HepG2 (cell line): ENCODE measurements around the gene FBXO9. TPM values are rescaled to one million over a fixed set of nuclear protein-coding genes. Genes with fewer than 3 reads are reported as not detected.

Experiments used
- ARNT ChIP-seq: fragments of 450-650 bp; IDR thresholded peaks from 2 replicates; pipeline ENCODE4 v1.6.1; 2017
- DNMT3B ChIP-seq: conservative IDR thresholded peaks from 2 replicates; pipeline ENCODE4 v1.6.1; 2016; ENCODE audit warnings: missing biosample characterization, control low read depth
- FOXK1 ChIP-seq: sonication (generic); formaldehyde crosslinking; IDR thresholded peaks from 2 replicates; pipeline ENCODE4 v1.4.0; 2020; ENCODE audit warnings: low read depth, missing genetic modification reagents, borderline replicate concordance
- GATAD2A ChIP-seq: IDR thresholded peaks from 2 replicates; pipeline ENCODE4 v1.6.1; 2016
- GTF3A ChIP-seq: sonication (generic); formaldehyde crosslinking; conservative IDR thresholded peaks from 2 replicates; pipeline ENCODE4 v1.4.0; 2020; ENCODE audit warnings: mild to moderate bottlenecking, missing genetic modification reagents
- HNF4A ChIP-seq: sonication (generic); formaldehyde crosslinking; IDR thresholded peaks from 2 replicates; pipeline ENCODE4 v1.4.0; 2020; ENCODE audit warnings: missing genetic modification reagents
- IKZF1 ChIP-seq: fragments of 450-650 bp; IDR thresholded peaks from 2 replicates; pipeline ENCODE4 v1.7.1; 2016
- MATR3 ChIP-seq: sonication (generic); formaldehyde crosslinking; IDR thresholded peaks from 2 replicates; pipeline ENCODE4 v1.4.0; 2020; ENCODE audit warnings: missing genetic modification reagents
- PITX1 ChIP-seq: sonication (generic); formaldehyde crosslinking; IDR thresholded peaks from 2 replicates; pipeline ENCODE4 v1.5.1; 2020; ENCODE audit warnings: mild to moderate bottlenecking, missing genetic modification reagents
- PPARG ChIP-seq: conservative IDR thresholded peaks from 2 replicates; pipeline ENCODE4 v1.6.1; 2016; ENCODE audit warnings: missing biosample characterization, missing genetic modification reagents
- RXRA ChIP-seq: sonication (generic); formaldehyde crosslinking; IDR thresholded peaks from 2 replicates; pipeline ENCODE4 v1.5.1; 2020; ENCODE audit warnings: missing genetic modification reagents
- SMC3 ChIP-seq: IDR thresholded peaks from 2 replicates; pipeline ENCODE4 v1.6.1; 2011; ENCODE audit warnings: low read length, improper control_type of control experiment
- TFDP1 ChIP-seq: IDR thresholded peaks from 2 replicates; pipeline ENCODE4 v1.6.1; 2016; ENCODE audit warnings: missing compliant biosample characterization, missing genetic modification reagents, borderline replicate concordance
- ZBTB1 ChIP-seq: sonication (generic); formaldehyde crosslinking; IDR thresholded peaks from 2 replicates; pipeline ENCODE4 v1.4.0; 2020; ENCODE audit warnings: missing genetic modification reagents, borderline replicate concordance
- ZNF101 ChIP-seq: sonication (generic); formaldehyde crosslinking; IDR thresholded peaks from 2 replicates; pipeline ENCODE4 v1.4.0; 2020; ENCODE audit warnings: mild to moderate bottlenecking, low read depth, missing genetic modification reagents, borderline replicate concordance
- ZNF431 ChIP-seq: sonication (generic); formaldehyde crosslinking; IDR thresholded peaks from 2 replicates; pipeline ENCODE4 v1.9.0; 2022; ENCODE audit warnings: missing genetic modification reagents, low read depth, mild to moderate bottlenecking, borderline replicate concordance
- ZNF44 ChIP-seq: sonication (generic); formaldehyde crosslinking; IDR thresholded peaks from 2 replicates; pipeline ENCODE4 v1.5.1; 2020; ENCODE audit warnings: mild to moderate bottlenecking, missing genetic modification reagents
- ZNF558 ChIP-seq: sonication (generic); formaldehyde crosslinking; IDR thresholded peaks from 2 replicates; pipeline ENCODE4 v1.9.0; 2022; ENCODE audit warnings: mild to moderate bottlenecking, missing genetic modification reagents, borderline replicate concordance
- ZNF614 ChIP-seq: IDR thresholded peaks from 2 replicates; pipeline ENCODE4 v1.6.1; 2018; ENCODE audit warnings: missing biosample characterization, missing genetic modification reagents, inconsistent platforms, borderline replicate concordance
- ZNF7 ChIP-seq: IDR thresholded peaks from 2 replicates; pipeline ENCODE4 v1.6.1; 2016; ENCODE audit warnings: missing biosample characterization, missing genetic modification reagents
- ZSCAN12 ChIP-seq: sonication (generic); formaldehyde crosslinking; IDR thresholded peaks from 2 replicates; pipeline ENCODE4 v1.9.0; 2021; ENCODE audit warnings: mild to moderate bottlenecking, missing genetic modification reagents
- polyA plus RNA-seq, 8 experiments: library from polyadenylated mRNA; depleted of rRNA in 3 of 8; stranded (reverse) in 7 of 8; unstranded in 1 of 8; fragments of >200 nt; fragmentation: Illumina TruSeq in 4 of 8; extraction: Trizol in 4 of 8; gene quantifications; 2 replicates each; pipeline versions ENCODE4 v1.2.1 to v1.2.3, GENCODE V29; 2011 to 2016; ENCODE audit warnings: low read depth in 4 of 8, missing spikeins in 1 of 8, mixed read lengths in 1 of 8; ENCODE audit not compliant: insufficient read depth in 1 of 8
- total RNA-seq, 5 experiments: library from RNA; depleted of rRNA; stranded (reverse); fragments of >200 nt; fragmentation: Illumina TruSeq; extraction: Trizol; gene quantifications; 2 replicates each; pipeline ENCODE4 v1.2.3, GENCODE V29; 2016; ENCODE audit warnings: low read depth in 1 of 5
- TF ChIP-seq, protein P1 (sequence below): sonication (generic); formaldehyde crosslinking; IDR thresholded peaks from 2 replicates; pipeline ENCODE4 v1.8.1; 2023; ENCODE audit warnings: mild to moderate bottlenecking, missing genetic modification reagents

The FBXO9 gene
- total and polyA plus RNA-seq, 2 of the 13 experiments (the other 11 are each of a cell fraction or from before 2014, with no cell fraction given): 64.3 to 98.4 TPM

- TF ChIP-seq ZSCAN12 (CRISPR knock-in tag) (peak; percentile 81; the same call in 1 of the 2 replicates), PITX1 (CRISPR knock-in tag) (peak; percentile 16), SMC3 (no peak), MATR3 (no peak), HNF4A (CRISPR knock-in tag) (no peak), GATAD2A (no peak), RXRA (CRISPR knock-in tag) (peak; percentile 42; the same call in 1 of the 2 replicates), DNMT3B (CRISPR knock-in tag) (peak; percentile 79; the same call in 1 of the 2 replicates), TFDP1 (peak; percentile 28; the same call in 1 of the 2 replicates), PPARG (CRISPR knock-in tag) (no peak; the same call in 1 of the 2 replicates), FOXK1 (no peak; the same call in 1 of the 2 replicates), ZBTB1 (peak; percentile 34; the same call in 1 of the 2 replicates), ARNT (no peak), ZNF431 (CRISPR knock-in tag) (peak; percentile 28; the same call in 1 of the 2 replicates), IKZF1 (no peak), ZNF558 (CRISPR knock-in tag) (no peak; the same call in 1 of the 2 replicates), ZNF7 (CRISPR knock-in tag) (no peak), ZNF101 (CRISPR knock-in tag) (no peak; the same call in 1 of the 2 replicates), ZNF614 (CRISPR knock-in tag) (no peak), GTF3A (no peak), ZNF44 (CRISPR knock-in tag) (no peak)
- TF ChIP-seq, protein P1, sequence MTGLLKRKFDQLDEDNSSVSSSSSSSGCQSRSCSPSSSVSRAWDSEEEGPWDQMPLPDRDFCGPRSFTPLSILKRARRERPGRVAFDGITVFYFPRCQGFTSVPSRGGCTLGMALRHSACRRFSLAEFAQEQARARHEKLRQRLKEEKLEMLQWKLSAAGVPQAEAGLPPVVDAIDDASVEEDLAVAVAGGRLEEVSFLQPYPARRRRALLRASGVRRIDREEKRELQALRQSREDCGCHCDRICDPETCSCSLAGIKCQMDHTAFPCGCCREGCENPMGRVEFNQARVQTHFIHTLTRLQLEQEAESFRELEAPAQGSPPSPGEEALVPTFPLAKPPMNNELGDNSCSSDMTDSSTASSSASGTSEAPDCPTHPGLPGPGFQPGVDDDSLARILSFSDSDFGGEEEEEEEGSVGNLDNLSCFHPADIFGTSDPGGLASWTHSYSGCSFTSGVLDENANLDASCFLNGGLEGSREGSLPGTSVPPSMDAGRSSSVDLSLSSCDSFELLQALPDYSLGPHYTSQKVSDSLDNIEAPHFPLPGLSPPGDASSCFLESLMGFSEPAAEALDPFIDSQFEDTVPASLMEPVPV (CRISPR knock-in tag): peak; percentile 97
Observed at GRCh38 chr6:53065266-53066076, at the start of gene FBXO9 (continued).
